ENCODE measurements around the gene TRIM44.

DNA sequence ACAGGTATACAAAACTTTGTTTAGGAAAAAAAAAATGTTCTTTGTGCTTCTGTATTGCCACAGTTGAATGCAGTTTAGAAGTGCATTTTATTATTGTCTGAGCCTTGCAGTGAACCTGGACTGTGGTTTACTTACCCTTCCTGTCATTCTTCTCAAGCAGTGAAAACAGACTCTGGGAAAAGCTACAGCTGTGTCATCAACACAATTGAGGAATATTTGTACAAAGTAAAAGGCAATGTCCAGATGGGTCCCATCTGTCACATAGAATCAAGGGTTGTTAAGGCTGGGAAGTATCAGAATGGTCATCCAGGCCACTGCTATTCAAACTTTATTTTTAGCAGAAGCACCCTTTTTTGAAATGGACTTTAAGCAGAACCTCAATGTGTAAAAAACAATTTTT is 73.3 kb downstream of the TRIM44 start:
- TF ChIP-seq, protein P1, sequence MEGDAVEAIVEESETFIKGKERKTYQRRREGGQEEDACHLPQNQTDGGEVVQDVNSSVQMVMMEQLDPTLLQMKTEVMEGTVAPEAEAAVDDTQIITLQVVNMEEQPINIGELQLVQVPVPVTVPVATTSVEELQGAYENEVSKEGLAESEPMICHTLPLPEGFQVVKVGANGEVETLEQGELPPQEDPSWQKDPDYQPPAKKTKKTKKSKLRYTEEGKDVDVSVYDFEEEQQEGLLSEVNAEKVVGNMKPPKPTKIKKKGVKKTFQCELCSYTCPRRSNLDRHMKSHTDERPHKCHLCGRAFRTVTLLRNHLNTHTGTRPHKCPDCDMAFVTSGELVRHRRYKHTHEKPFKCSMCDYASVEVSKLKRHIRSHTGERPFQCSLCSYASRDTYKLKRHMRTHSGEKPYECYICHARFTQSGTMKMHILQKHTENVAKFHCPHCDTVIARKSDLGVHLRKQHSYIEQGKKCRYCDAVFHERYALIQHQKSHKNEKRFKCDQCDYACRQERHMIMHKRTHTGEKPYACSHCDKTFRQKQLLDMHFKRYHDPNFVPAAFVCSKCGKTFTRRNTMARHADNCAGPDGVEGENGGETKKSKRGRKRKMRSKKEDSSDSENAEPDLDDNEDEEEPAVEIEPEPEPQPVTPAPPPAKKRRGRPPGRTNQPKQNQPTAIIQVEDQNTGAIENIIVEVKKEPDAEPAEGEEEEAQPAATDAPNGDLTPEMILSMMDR (IDR thresholded peaks at IDR 0.05), result no peak
- no peak for TF ChIP-seq POLR2A (IDR thresholded peaks at IDR 0.05)

All from esophagus squamous epithelium (tissue), 4 donors.